Measurements from ENCODE around the gene BBS2. TPM values are rescaled to one million over a fixed set of nuclear protein-coding genes. Genes with fewer than 3 reads are reported as not detected.

The BBS2 gene
- total RNA-seq, 1 donor from 2014 or later, result 48.7 TPM

DNA sequence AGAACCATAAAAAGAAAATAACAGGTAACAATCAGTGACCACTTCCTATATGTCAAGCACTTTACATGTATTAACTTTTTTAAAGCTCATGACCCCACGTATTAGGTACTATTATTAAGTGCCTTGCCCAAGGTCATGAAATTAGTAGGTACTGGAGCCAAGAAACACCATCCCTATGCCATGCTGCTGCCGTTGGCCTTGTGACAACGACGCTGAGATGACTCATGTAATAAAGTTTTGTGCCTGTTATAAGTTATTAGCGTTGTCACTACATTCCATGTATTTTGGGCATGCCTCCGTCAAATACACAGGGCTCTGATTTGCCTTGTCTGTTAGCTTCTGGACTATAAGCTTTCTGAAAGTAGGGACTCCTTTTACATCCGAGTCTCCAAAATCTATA, 1.4 kb downstream of the BBS2 start:
- Histone ChIP-seq H3K27me3 (ENCODE audit: low read depth) (no peaks in the 10 kb centered on the region), H3K36me3 (no peaks in the 10 kb centered on the region), H3K9me3 (replicated peaks) (no peaks in the 10 kb centered on the region), H3K27ac (replicated peaks) (peak overlapping the region; percentile 7), H3K4me1 (peaks cover 57% of the 10 kb centered on the region), H3K4me3 (peak overlapping the region; percentile 97)
- DNase-seq, result no peak
- TF ChIP-seq, protein P1, sequence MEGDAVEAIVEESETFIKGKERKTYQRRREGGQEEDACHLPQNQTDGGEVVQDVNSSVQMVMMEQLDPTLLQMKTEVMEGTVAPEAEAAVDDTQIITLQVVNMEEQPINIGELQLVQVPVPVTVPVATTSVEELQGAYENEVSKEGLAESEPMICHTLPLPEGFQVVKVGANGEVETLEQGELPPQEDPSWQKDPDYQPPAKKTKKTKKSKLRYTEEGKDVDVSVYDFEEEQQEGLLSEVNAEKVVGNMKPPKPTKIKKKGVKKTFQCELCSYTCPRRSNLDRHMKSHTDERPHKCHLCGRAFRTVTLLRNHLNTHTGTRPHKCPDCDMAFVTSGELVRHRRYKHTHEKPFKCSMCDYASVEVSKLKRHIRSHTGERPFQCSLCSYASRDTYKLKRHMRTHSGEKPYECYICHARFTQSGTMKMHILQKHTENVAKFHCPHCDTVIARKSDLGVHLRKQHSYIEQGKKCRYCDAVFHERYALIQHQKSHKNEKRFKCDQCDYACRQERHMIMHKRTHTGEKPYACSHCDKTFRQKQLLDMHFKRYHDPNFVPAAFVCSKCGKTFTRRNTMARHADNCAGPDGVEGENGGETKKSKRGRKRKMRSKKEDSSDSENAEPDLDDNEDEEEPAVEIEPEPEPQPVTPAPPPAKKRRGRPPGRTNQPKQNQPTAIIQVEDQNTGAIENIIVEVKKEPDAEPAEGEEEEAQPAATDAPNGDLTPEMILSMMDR (IDR thresholded peaks at IDR 0.05; ENCODE audit: borderline replicate concordance), result no peak
- intact Hi-C loops (cut with micrococcal nuclease), result loop anchor here (10.0 kb wide), 1 partner anchor 86 kb away; the partner anchor contains the start of gene MT2A

DNA sequence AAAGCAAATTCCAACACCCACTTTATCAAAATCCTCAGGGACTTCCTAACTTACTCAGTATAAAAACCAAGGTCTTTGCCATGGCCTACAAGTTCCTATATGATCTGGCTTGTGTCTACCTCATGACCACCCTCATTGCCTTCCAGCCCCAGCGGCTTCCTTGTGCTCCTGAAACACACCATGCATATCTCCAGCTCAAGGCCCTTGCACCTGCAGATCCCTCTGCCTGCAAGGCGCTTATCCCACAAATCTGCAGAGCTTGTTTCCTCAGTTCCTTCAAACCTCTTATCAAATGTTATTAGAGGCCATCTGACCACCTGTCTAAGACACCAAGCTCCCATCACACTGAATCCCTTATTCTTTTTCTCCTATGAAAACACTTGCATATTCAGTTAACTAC, 2.6 kb downstream of the BBS2 start:
- Histone ChIP-seq H3K27ac (replicated peaks) (no peak overlapping the region), H3K9me3 (replicated peaks) (no peaks in the 10 kb centered on the region), H3K4me3 (no peak overlapping the region), H3K27me3 (ENCODE audit: low read depth) (no peaks in the 10 kb centered on the region), H3K4me1 (peaks cover 57% of the 10 kb centered on the region), H3K36me3 (peaks cover 9% of the 10 kb centered on the region)
- intact Hi-C loops (cut with micrococcal nuclease), result loop anchor here (10.0 kb wide), 1 partner anchor 88 kb away; the partner anchor contains the start of gene MT2A
- no peak for DNase-seq
- TF ChIP-seq, protein P1 (IDR thresholded peaks at IDR 0.05; ENCODE audit: borderline replicate concordance), result no peak

DNA sequence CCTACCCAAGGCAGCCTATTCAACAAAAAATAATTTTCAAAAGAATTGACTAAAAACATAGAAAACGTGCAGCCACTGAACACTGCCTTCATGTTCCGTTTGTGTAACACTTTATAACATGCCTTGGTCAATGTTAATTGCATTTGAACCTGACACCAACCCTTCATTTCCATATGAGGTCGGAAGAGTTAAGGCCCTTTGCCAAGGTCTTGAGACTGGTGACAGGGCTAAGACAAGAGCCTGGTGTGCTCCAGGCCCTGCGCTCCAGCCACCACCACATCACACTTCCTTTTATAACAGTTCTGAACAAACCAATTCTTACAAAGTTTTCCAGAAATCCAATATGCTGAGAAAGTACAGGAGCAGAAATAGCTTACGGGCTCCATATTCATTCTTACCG, 4.2 kb downstream of the BBS2 start:
- H3K9me3 ChIP-seq (replicated peaks), result no peaks in the 10 kb centered on the region
- H3K4me3 ChIP-seq, result no peak overlapping the region
- TF ChIP-seq, protein P1 (IDR thresholded peaks at IDR 0.05; ENCODE audit: borderline replicate concordance), result no peak
- peaks cover 22% of the 10 kb centered on the region for H3K36me3 ChIP-seq
- no peaks in the 10 kb centered on the region for H3K27me3 ChIP-seq (ENCODE audit: low read depth)
- peaks cover 62% of the 10 kb centered on the region for H3K4me1 ChIP-seq
- no peak for DNase-seq
- peak overlapping the region; percentile 29 for H3K27ac ChIP-seq (replicated peaks)
- intact Hi-C loops (cut with micrococcal nuclease), result loop anchor here (10.0 kb wide), 1 partner anchor 89 kb away; the partner anchor contains the start of gene MT2A

DNA sequence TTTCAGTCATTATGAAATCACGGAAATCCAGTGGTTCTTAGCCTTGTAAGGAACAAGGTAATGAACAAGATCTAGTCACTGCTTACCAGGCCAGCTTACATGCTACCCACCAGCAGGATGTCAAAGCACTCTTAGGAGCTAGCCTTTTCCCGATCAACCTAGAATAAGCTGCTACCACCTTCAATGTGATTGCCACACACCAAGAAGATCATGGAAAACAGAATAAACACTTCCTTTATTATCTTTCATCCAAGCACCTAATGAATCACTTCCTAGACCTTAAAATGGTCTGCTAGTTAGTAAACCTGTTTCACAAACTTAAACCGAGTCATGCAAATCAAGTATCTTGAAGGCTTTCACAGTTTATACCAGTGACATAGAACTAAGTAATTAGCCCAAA, 5.0 kb downstream of the BBS2 start:
- peaks cover 30% of the 10 kb centered on the region for H3K36me3 ChIP-seq
- TF ChIP-seq, protein P1 (IDR thresholded peaks at IDR 0.05; ENCODE audit: borderline replicate concordance), result no peak
- H3K9me3 ChIP-seq (replicated peaks), result no peaks in the 10 kb centered on the region
- H3K27me3 ChIP-seq (ENCODE audit: low read depth), result no peaks in the 10 kb centered on the region
- DNase-seq, result no peak
- H3K4me1 ChIP-seq, result peaks cover 58% of the 10 kb centered on the region
- no peak overlapping the region for H3K4me3 ChIP-seq
- no peak overlapping the region for H3K27ac ChIP-seq (replicated peaks)
- intact Hi-C loops (cut with micrococcal nuclease), result loop anchor here (5.0 to 10.0 kb wide), 2 partner anchors 90 to 187 kb away; partner anchors contain the start of gene MT2A

DNA sequence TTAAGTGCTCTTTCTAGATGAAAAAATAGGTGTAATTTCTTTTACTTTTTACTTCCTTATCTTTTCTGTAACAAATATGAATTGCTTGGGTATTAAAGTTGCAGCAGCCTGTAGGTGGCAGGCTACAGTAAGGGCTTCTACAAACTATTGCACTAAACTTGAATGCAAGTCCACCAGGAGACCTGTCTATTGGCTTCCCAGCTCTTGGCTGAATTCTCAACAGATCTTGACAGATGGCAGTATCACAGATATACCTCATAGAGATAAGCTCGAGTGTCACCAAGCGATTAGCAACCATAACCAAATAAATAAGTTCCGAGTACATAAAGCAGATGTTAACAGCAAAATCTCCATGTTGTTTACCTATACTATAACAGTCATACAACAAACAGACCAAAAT, 5.9 kb downstream of the BBS2 start:
- TF ChIP-seq, protein P1 (IDR thresholded peaks at IDR 0.05; ENCODE audit: borderline replicate concordance), result peak; percentile 78
- no peaks in the 10 kb centered on the region for H3K9me3 ChIP-seq (replicated peaks)
- H3K4me3 ChIP-seq, result no peak overlapping the region
- H3K4me1 ChIP-seq, result peaks cover 49% of the 10 kb centered on the region
- DNase-seq, result no peak
- no peak overlapping the region for H3K27ac ChIP-seq (replicated peaks)
- intact Hi-C loops (cut with micrococcal nuclease), result loop anchor here (5.0 to 10.0 kb wide), 2 partner anchors 91 to 188 kb away; partner anchors contain the start of gene MT2A
- H3K27me3 ChIP-seq (ENCODE audit: low read depth), result no peaks in the 10 kb centered on the region
- peaks cover 39% of the 10 kb centered on the region for H3K36me3 ChIP-seq
